ENCODE data around the gene MLLT6.

- TF ChIP-seq POLR2A (IDR thresholded peaks at IDR 0.05; ENCODE audit: low read depth) (no peak), CTCF (IDR thresholded peaks at IDR 0.05) (no peak), EP300 (IDR thresholded peaks at IDR 0.05) (no peak)
Observed at GRCh38 chr17:38681096-38681495, 24.0 kb upstream of the MLLT6 start.

Data from esophagus muscularis mucosa (tissue), 4 donors.